ENCODE data around the gene HDHD2.

The HDHD2 gene

DNA sequence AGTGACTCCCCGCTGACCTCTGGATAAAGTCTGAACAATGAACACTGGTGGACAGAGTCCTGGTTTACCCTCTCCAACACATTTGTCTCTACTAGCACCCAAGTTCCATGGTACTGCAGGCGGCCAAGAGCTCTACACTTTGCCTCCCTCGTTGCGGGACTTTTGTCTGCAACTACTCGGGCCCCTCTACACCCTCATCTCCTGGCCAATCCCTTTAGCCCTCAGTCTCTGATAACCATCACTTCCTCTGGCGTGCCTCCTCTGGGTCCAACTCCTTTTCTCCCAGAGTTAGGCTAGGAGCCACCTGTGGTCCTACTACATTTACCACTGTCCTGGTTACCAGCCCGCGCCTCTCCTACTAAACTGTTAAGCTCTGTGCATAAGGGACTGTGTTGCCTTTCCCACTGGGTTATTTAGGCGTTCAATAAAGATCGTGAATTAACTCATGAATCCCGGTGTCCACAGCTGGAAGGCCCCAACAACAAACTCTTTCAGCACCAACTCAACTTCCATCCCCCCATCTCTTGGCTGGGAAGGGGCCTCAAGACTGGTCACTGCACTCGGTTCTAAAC, 757 bp downstream of the HDHD2 start:
- in situ Hi-C loops (cut with HindIII; ENCODE audit: low sequenced_read_pairs) = no loop called here

DNA sequence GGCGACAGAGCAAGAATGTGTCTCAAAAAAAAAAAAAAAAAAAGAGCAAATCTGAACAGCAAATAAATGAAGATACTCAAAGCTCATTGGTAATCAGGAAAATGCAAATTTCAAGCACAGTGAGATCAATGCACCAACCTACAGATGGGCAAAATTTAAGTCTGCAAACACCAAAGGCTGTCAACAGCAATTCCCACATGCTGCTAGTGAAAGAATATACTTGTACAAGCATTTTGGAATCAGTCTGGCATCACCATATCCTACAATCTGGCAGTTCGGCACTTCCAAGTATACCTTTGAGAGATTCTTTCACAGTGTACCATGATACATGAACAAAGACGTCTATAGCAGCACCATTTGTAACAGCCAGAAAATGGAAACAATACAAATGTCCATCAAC, 4.1 kb downstream of the HDHD2 start:
- in situ Hi-C loops (cut with HindIII; ENCODE audit: low sequenced_read_pairs) = no loop called here

DNA sequence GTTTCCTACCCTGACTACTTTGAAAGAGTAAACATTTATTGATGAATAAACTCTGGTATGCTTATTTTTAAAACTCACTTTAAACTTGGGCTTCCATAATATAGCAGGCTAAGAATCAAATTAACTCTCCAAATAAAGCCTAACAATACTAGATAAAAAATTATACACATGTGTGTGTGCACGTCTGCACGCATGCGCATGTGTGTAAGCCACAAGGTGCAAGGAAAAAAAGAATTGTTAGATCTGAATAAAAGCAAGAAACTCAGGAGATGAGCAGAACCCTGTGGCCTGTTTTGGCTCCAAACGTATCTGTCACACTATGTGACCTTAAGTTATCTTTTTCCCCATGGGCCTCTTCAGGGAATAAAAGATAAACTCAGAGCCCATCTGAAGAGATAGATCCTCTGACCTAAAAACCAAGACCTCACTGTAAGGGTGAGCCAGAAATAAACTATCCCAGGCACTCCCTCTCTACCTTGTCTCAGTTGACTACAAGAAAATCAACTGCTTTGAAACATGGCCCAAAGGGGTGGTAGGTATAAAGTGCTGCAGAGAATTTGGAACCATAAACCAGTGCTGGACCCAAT, 6.3 kb downstream of the HDHD2 start:
- in situ Hi-C loops (cut with HindIII; ENCODE audit: low sequenced_read_pairs) = no loop called here

DNA sequence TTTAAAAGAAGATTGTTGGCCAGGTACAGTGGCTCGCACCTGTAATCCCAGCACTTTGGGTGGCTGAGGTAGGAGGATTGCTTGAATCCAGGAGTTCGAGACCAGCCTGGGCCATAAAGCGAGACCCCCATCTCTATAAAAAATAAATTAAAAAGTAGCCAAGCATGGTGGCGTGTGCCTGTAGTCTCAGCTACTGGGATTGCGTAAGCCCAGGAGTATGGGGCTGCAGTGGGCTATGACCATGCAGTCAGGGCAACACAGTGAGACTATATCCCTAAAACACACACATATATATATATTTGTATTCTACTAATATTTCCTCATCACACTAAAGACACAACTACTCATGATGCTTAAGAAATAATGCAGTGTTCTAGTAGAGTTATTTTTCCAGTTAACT, 7.1 kb downstream of the HDHD2 start:
- in situ Hi-C loops (cut with HindIII; ENCODE audit: low sequenced_read_pairs) = no loop called here

- in situ Hi-C loops (cut with HindIII; ENCODE audit: low sequenced_read_pairs) = no loop called here
These were observed 9.0 kb downstream of the HDHD2 start for GRCh38 chr18:47141289-47141688.

- in situ Hi-C loops (cut with HindIII; ENCODE audit: low sequenced_read_pairs) = no loop called here
These were observed 29.2 kb downstream of the HDHD2 start for GRCh38 chr18:47121146-47121545.

DNA sequence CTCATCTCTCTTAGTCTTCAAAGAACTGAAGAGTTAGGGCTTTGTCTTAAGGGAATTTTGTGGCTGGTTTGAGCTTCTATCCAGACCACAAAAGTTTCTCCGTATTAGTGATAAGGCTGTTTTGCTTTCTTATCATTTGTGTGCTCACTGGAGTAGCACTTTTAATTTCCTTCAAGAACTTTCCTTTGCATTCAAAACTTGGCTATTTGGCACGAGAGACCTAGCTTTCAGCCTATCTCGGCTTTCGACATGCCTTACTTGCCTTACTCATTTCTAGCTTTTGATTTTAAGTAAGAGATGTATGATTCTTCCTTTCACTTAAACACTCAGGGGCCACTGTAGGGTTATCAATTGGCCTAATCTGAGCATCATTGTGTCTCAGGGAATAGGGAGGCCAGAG, 29.9 kb downstream of the HDHD2 start:
- in situ Hi-C loops (cut with HindIII; ENCODE audit: low sequenced_read_pairs) = no loop called here

DNA sequence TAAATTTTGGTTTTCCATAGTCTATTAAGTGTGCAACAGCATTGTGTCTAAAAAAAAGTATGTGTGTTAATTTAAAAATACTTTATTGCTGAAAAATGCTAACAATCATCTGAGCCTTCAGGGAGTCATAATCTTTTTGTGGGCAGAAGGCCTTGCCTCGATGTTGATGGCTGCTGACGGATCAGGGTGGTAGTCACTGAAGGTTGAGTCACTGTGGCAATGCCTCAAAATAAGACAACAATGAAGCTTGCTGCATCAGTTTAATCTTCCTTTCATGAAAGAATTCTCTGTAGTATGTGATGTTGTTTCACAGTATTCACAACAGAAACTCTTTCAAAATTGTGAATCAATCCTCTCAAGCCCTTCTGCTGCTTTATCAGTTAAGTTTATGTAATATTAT, 31.3 kb downstream of the HDHD2 start:
- in situ Hi-C loops (cut with HindIII; ENCODE audit: low sequenced_read_pairs) = no loop called here

GRCh38 chr18:47115205-47115604, 35.1 kb downstream of the HDHD2 start:
- in situ Hi-C loops (cut with HindIII; ENCODE audit: low sequenced_read_pairs) = no loop called here

DNA sequence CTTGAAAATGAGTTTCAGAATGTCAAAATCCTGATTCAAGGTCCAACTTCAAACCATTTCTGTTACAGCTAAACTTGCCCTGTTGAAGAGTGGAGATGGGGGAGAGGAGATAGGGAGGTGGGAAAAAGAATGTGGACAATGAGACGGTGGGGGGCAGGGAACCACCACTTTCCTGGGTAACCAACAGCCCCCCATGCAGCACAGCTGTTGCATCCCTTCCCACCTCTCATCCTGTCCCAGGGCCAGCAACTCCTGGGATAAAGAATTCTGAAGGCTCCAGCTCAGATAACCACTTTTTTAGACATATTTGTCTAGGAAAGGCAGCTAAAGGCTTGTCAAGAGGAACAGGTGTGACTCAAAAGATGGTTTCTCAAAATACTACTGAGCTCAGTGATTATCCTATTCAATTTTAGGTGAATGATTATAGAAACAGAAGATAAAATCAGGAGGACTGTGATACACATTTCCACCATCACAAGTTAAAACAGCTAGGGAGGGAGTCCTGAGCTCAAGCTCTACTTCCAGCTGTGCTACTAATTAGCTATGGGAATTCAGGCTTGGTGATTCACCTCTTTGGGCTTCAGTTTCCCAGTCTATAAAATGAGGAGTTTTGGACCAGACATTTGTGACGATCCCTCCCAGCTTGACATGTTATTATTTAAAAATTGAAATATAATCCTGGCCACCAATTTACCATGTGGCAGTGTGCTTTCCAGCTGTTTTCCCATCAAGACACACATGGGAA, 36.3 kb downstream of the HDHD2 start:
- in situ Hi-C loops (cut with HindIII; ENCODE audit: low sequenced_read_pairs) = loop anchor here (5.0 kb wide), 1 partner anchor 98 kb away; no protein-coding TSS in a partner anchor

DNA sequence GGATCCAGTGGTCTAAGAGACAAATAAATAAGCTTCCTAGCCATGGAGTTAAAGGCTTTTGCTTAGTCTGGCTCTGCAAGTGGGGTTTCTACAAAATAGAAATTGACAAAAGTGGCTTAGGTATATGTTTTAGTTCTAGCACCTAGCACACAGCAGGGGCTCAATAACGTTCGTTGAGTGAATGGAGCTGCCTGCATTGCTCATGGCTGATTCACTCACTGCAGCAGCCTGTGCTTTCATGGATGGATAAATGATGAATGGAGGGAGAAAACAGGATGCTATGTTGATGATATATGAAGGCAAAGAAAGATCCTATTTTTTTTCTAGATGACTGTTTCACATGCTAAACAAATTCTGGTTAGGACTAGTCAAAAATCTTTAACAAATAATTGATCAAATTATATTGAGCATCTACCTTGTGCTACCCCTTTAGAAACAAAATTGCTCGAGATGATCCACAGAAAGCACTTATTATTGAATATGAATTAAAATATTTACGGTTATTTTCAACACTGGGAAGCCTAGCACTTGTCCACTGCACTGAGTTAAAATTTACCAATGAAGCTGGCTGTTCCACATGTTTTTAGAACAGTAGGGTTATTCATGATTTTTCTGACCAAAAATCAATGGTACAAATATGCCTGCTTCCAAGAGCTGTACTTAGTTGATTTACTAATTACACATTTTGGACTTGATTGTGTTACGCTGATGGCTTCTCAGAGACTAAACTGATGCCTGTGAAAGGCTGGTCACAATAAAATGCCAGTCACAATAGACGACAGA, 39.6 kb downstream of the HDHD2 start:
- in situ Hi-C loops (cut with HindIII; ENCODE audit: low sequenced_read_pairs) = loop anchor here (5.0 kb wide), 1 partner anchor 102 kb away; no protein-coding TSS in a partner anchor

DNA sequence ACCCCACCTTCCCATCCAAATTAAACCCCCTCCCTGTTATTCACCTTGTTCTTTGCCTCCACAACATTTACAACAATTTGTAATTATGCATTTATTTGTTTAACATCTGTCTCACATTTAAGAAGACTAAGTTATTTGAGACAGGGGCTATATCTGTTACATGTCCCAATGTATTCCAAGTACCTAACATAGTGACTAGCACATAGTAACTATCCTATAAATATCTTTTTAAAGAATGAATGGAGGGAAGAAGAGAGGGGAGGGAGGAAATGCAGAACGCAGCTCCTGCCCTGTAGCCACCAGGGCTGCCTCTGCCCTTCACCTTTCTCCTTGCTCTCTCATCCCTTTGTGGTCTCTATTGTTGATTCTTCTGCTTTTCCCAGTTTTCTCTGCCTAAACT, 40.6 kb downstream of the HDHD2 start:
- in situ Hi-C loops (cut with HindIII; ENCODE audit: low sequenced_read_pairs) = loop anchor here (5.0 kb wide), 1 partner anchor 103 kb away; no protein-coding TSS in a partner anchor

DNA sequence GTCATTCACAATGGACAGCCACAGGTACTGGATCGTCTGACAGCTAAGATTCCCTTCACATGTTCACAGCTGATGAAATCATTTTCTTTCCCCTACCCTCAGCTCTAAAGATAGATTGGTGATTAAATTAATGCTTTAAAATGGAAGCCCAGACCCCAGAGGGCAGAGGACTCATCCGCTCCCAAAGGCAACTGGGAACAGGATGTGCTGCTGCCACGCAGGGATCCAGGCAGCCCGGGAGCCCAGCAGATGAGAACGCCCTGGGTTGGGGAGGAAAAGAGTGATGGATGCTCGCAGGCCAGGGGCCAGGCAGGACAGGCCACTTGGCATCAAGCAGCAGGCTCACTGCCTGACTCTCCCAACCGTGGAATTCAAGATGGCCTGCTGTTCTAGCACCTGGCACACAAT, 41.3 kb downstream of the HDHD2 start:
- in situ Hi-C loops (cut with HindIII; ENCODE audit: low sequenced_read_pairs) = no loop called here

DNA sequence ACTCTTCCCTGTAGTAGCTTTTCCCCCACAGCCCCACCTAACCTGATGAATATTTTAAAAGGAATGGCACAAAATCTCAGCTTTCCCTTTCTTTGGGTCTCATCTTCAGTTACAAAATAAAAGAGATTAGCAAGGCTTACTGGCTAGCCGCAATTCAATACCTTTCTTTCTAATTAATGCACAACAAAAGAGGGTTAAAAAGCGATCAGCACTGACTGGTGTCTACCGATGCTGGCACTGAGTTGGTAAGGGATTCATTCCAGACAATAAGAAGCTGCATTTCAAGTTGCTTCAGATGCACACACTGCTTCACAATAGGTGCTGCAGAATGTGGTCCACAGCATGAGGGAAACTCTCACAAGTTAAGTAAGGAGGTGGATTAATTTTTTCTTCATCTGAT, 41.9 kb downstream of the HDHD2 start:
- in situ Hi-C loops (cut with HindIII; ENCODE audit: low sequenced_read_pairs) = no loop called here

- in situ Hi-C loops (cut with HindIII; ENCODE audit: low sequenced_read_pairs) = no loop called here
These were observed 50.0 kb downstream of the HDHD2 start for GRCh38 chr18:47100212-47100831.

GRCh38 chr18:47095810-47096209, 54.5 kb downstream of the HDHD2 start:
- in situ Hi-C loops (cut with HindIII; ENCODE audit: low sequenced_read_pairs) = no loop called here

DNA sequence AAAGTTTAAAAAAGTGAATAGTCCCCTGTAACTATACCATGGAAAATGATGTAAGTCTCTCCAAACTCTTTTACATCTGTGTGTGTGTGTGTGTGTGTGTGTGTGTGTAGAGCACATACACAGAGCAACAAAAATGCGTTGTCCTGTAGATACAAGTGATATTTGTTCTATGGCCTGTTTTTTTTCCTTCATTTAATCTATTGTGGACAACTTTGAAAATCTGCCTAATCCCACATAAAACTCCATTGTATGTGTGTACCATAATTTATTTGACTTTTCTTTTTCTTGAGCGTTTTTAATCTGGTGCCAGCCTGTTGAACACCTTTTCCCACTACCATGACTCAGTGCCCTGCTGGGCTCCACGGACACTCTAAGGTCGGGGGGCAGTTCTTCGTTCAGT, 62.6 kb downstream of the HDHD2 start:
- in situ Hi-C loops (cut with HindIII; ENCODE audit: low sequenced_read_pairs) = no loop called here

GRCh38 chr18:47081578-47081977, 68.7 kb downstream of the HDHD2 start:
- in situ Hi-C loops (cut with HindIII; ENCODE audit: low sequenced_read_pairs) = no loop called here

- in situ Hi-C loops (cut with HindIII; ENCODE audit: low sequenced_read_pairs) = no loop called here
These were observed 69.4 kb downstream of the HDHD2 start for GRCh38 chr18:47080872-47081271.

- in situ Hi-C loops (cut with HindIII; ENCODE audit: low sequenced_read_pairs) = no loop called here
These were observed 73.2 kb downstream of the HDHD2 start for GRCh38 chr18:47077111-47077510.
